GM21528 (cell line): Measurements from ENCODE around the gene MYO3B.

Experiments
- ATAC-seq: cut with Tn5 transposase; IDR thresholded peaks from one replicate; pipeline ENCODE4 v1.9.1; 2021; ENCODE audit warnings: mild to moderate bottlenecking, moderate library complexity; ENCODE audit not compliant: unreplicated experiment, low FRiP score

MYO3B gene

GRCh38 chr2:170228429-170228828, 50.5 kb downstream of the MYO3B start:
- no peak for ATAC-seq

GRCh38 chr2:170229125-170229524, 51.2 kb downstream of the MYO3B start:
- ATAC-seq, result no peak

- no peak for ATAC-seq
Measured at GRCh38 chr2:170229744-170230143, 51.8 kb downstream of the MYO3B start.

- no peak for ATAC-seq
Measured at GRCh38 chr2:170235860-170236679, 58.1 kb downstream of the MYO3B start.

- no peak for ATAC-seq
Measured at GRCh38 chr2:170236680-170237047, 58.7 kb downstream of the MYO3B start.

GRCh38 chr2:170237572-170238120, 59.7 kb downstream of the MYO3B start:
- no peak for ATAC-seq

GRCh38 chr2:170238776-170239175, 60.8 kb downstream of the MYO3B start:
- ATAC-seq, result no peak

GRCh38 chr2:170240629-170241028, 62.7 kb downstream of the MYO3B start:
- ATAC-seq, result no peak

GRCh38 chr2:170241756-170242155, 63.8 kb downstream of the MYO3B start:
- no peak for ATAC-seq

GRCh38 chr2:170243118-170243837, 65.3 kb downstream of the MYO3B start:
- ATAC-seq, result no peak

GRCh38 chr2:170243898-170244297, 66.0 kb downstream of the MYO3B start:
- no peak for ATAC-seq

- no peak for ATAC-seq
Measured at GRCh38 chr2:170244555-170244954, 66.6 kb downstream of the MYO3B start.

- no peak for ATAC-seq
Measured at GRCh38 chr2:170245312-170245711, 67.4 kb downstream of the MYO3B start.

- ATAC-seq, result no peak
Measured at GRCh38 chr2:170247333-170247732, 69.4 kb downstream of the MYO3B start.

- no peak for ATAC-seq
Measured at GRCh38 chr2:170247882-170248393, 70.0 kb downstream of the MYO3B start.

- ATAC-seq, result no peak
Measured at GRCh38 chr2:170248574-170249393, 70.8 kb downstream of the MYO3B start.

GRCh38 chr2:170249761-170250160, 71.8 kb downstream of the MYO3B start:
- no peak for ATAC-seq

GRCh38 chr2:170250584-170250983, 72.6 kb downstream of the MYO3B start:
- ATAC-seq, result no peak

- no peak for ATAC-seq
Measured at GRCh38 chr2:170252414-170252813, 74.5 kb downstream of the MYO3B start.

- ATAC-seq, result no peak
Measured at GRCh38 chr2:170253721-170254230, 75.8 kb downstream of the MYO3B start.
